HG03139 (cell line): ENCODE measurements around the gene TRPM6.

Experiments used
- ATAC-seq: cut with Tn5 transposase; IDR thresholded peaks from one replicate; pipeline ENCODE4 v1.9.1; 2021; ENCODE audit not compliant: unreplicated experiment

Gene TRPM6

GRCh38 chr9:74721696-74722660 is 165.7 kb downstream of the TRPM6 start:
- no peak for ATAC-seq

- no peak for ATAC-seq
Observed at GRCh38 chr9:74719306-74719705, 168.4 kb downstream of the TRPM6 start.

GRCh38 chr9:74718709-74719108 is 169.0 kb downstream of the TRPM6 start:
- ATAC-seq, result no peak

GRCh38 chr9:74711341-74711740 is 176.4 kb downstream of the TRPM6 start:
- ATAC-seq, result no peak

- no peak for ATAC-seq
Observed at GRCh38 chr9:74697535-74697934, 190.2 kb downstream of the TRPM6 start.

GRCh38 chr9:74696520-74696919 is 191.2 kb downstream of the TRPM6 start:
- ATAC-seq, result no peak

GRCh38 chr9:74691058-74691457 is 196.7 kb downstream of the TRPM6 start:
- ATAC-seq, result no peak

- no peak for ATAC-seq
Observed at GRCh38 chr9:74683322-74683721, 204.4 kb downstream of the TRPM6 start.

- no peak for ATAC-seq
Observed at GRCh38 chr9:74681906-74682305, 205.8 kb downstream of the TRPM6 start.

GRCh38 chr9:74674077-74674476 is 213.6 kb downstream of the TRPM6 start:
- no peak for ATAC-seq
